Esophagus squamous epithelium (tissue), 4 donors: ENCODE data around the gene PACC1.

Experiments used
- CTCF ChIP-seq, 6 experiments: fragments of 450-650 bp in 4 of 6; fragments of 200-600 bp in 2 of 6; sonication (generic) in 2 of 6; IDR thresholded peaks; one replicate each; pipeline ENCODE4 v1.5.1; 2016 to 2019; ENCODE audit warnings: antibody characterized with exemption in 6 of 6, mild to moderate bottlenecking in 4 of 6, moderate library complexity in 4 of 6
- POLR2A ChIP-seq, 4 donors: fragments of 450-650 bp; IDR thresholded peaks; one replicate each; pipeline ENCODE4 v1.6.1; 2017; ENCODE audit warnings: antibody characterized with exemption in 4 of 4, mild to moderate bottlenecking in 4 of 4, moderate library complexity in 3 of 4

- TF ChIP-seq CTCF (IDR thresholded peaks at IDR 0.05), result peak in 1 of 6 experiments; percentile 34
- no peak for TF ChIP-seq POLR2A (IDR thresholded peaks at IDR 0.05)
These were observed 98.8 kb downstream of the PACC1 start for GRCh38 chr1:212315907-212316306.
